B cell (primary cell): Measurements from ENCODE around the gene HPN. TPM values are rescaled to one million over a fixed set of nuclear protein-coding genes. Genes with fewer than 3 reads are reported as not detected.

Source experiments
- ATAC-seq: fragments of 200-7000 bp; cut with Tn5 transposase; one replicate; pipeline ENCODE4 v1.10.0; 2021; ENCODE audit warnings: low read depth, mild to moderate bottlenecking, moderate number of reproducible peaks, moderate library complexity
- CTCF ChIA-PET: fragments of 350-600 bp; sonication (Branson Sonifier 250); formaldehyde crosslinking; loops from one replicate; lab custom pipeline; 2021; ENCODE audit warnings: antibody characterized with exemption, inconsistent platforms; lab: Charles Lee
- POLR2A ChIA-PET: fragments of 350-600 bp; sonication (Branson Sonifier 250); formaldehyde crosslinking; loops from one replicate; lab custom pipeline; 2021; ENCODE audit warnings: antibody characterized with exemption; lab: Charles Lee
- DNase-seq: peaks from one replicate; pipeline ENCODE4 v3.0.0; 2013
- H2AFZ ChIP-seq: 2 replicates; pipeline ENCODE4 v1.6.1; 2012; ENCODE audit warnings: mild to moderate bottlenecking, low read depth, low read length; ENCODE audit not compliant: insufficient read depth, poor library complexity, severe bottlenecking
- H3K27ac ChIP-seq, 2 donors: 1 replicate in 1 of 2; 2 replicates in 1 of 2; pipeline ENCODE4 v1.5.1; 2012 to 2013; ENCODE audit warnings: low read length in 2 of 2, mild to moderate bottlenecking in 2 of 2, moderate library complexity in 1 of 2
- H3K27me3 ChIP-seq, 4 experiments: fragments of 200-600 bp in 1 of 4; sonication (generic) in 1 of 4; replicated peaks in 1 of 4; 1 replicate in 2 of 4; 2 replicates in 2 of 4; pipeline versions ENCODE4 v1.6.1 to v1.7.0; 2013 to 2016; ENCODE audit warnings: low read length in 3 of 4, mild to moderate bottlenecking in 2 of 4, mixed read lengths in 1 of 4, moderate library complexity in 1 of 4; ENCODE audit not compliant: insufficient read depth in 4 of 4, control insufficient read depth in 3 of 4; ENCODE audit errors: control extremely low read depth in 1 of 4
- H3K36me3 ChIP-seq, 2 experiments: replicated peaks in 1 of 2; 1 replicate in 1 of 2; 2 replicates in 1 of 2; pipeline versions ENCODE4 v1.6.1 to v1.7.1; 2013; ENCODE audit warnings: low read length in 1 of 2; ENCODE audit not compliant: insufficient read depth in 2 of 2, control insufficient read depth in 1 of 2; ENCODE audit errors: control extremely low read depth in 1 of 2, extremely low read depth in 1 of 2
- H3K4me1 ChIP-seq, 2 donors: fragments of 200-600 bp in 1 of 2; sonication (generic) in 1 of 2; 1 replicate in 1 of 2; 2 replicates in 1 of 2; pipeline versions ENCODE4 v1.5.1 to v1.6.1; 2013 to 2017; ENCODE audit warnings: low read length in 2 of 2; ENCODE audit not compliant: control insufficient read depth in 2 of 2, insufficient read depth in 2 of 2
- H3K4me2 ChIP-seq: replicated peaks from 2 replicates; pipeline ENCODE3; 2012; ENCODE audit warnings: mild to moderate bottlenecking, low read depth, low read length; ENCODE audit not compliant: poor library complexity, severe bottlenecking
- H3K4me3 ChIP-seq, 5 experiments: fragments of 200-600 bp in 1 of 5; sonication (generic) in 1 of 5; 1 replicate in 3 of 5; 2 replicates in 2 of 5; pipeline versions ENCODE4 v1.5.1 to v1.7.0; 2011 to 2016; ENCODE audit warnings: low read length in 4 of 5, mild to moderate bottlenecking in 4 of 5, low read depth in 2 of 5, control low read depth in 1 of 5, moderate library complexity in 1 of 5; ENCODE audit not compliant: insufficient read depth in 1 of 5; ENCODE audit errors: control extremely low read depth in 1 of 5, extremely low read depth in 1 of 5
- H3K79me2 ChIP-seq: fragments of 200-600 bp; sonication (generic); one replicate; pipeline ENCODE4 v1.6.0; 2016; ENCODE audit warnings: low read length; ENCODE audit not compliant: control insufficient read depth, insufficient read depth
- H3K9ac ChIP-seq: fragments of 200-600 bp; sonication (generic); 2 replicates; pipeline ENCODE4 v1.6.1; 2017; ENCODE audit warnings: mild to moderate bottlenecking, low read length, moderate library complexity
- H3K9me3 ChIP-seq, 3 donors: one replicate each; pipeline versions ENCODE4 v1.6.1 to v1.7.1; 2013; ENCODE audit warnings: low read length in 2 of 3; ENCODE audit not compliant: control insufficient read depth in 2 of 3, insufficient read depth in 1 of 3; ENCODE audit errors: control extremely low read depth in 1 of 3
- H4K20me1 ChIP-seq: 2 replicates; pipeline ENCODE4 v1.6.0; 2012; ENCODE audit warnings: mild to moderate bottlenecking, low read length; ENCODE audit not compliant: insufficient read depth, control insufficient read depth, poor library complexity, severe bottlenecking
- H3K27ac Mint-ChIP-seq: one replicate; pipeline ENCODE4 v1.8.0; 2021; ENCODE audit warnings: mixed read lengths
- H3K27me3 Mint-ChIP-seq: one replicate; pipeline ENCODE4 v1.8.0; 2021; ENCODE audit warnings: mixed read lengths
- H3K4me1 Mint-ChIP-seq: one replicate; pipeline ENCODE4 v1.8.0; 2021; ENCODE audit warnings: mixed read lengths
- H3K4me3 Mint-ChIP-seq: one replicate; pipeline ENCODE4 v1.8.0; 2021; ENCODE audit warnings: mixed read lengths
- H3K9me3 Mint-ChIP-seq: one replicate; pipeline ENCODE4 v1.8.0; 2022; ENCODE audit warnings: mixed read lengths; ENCODE audit not compliant: insufficient read depth
- EZH2 ChIP-seq: IDR thresholded peaks from 2 replicates; pipeline ENCODE4 v1.6.1; 2012; ENCODE audit warnings: borderline replicate concordance, low read depth, mild to moderate bottlenecking, moderate library complexity, low read length; ENCODE audit not compliant: insufficient read depth, poor library complexity, severe bottlenecking
- WGBS: methylation state at CpG from one replicate; pipeline ENCODE4 v1.1.5; 2013; ENCODE audit warnings: missing lambda C conversion rate; ENCODE audit not compliant: insufficient coverage; 5-methylcytosine and 5-hydroxymethylcytosine counted together
- intact Hi-C: fragments of 100-400 bp; cut with micrococcal nuclease; formaldehyde crosslinking; loops from one replicate; pipeline ENCODE4 v1.10.0; 2022
- polyA plus RNA-seq: library from polyadenylated mRNA; depleted of rRNA; stranded (reverse); fragments of >200 nt; gene quantifications from 2 replicates; pipeline ENCODE4 v1.2.3, GENCODE V29; 2012
- total RNA-seq, 2 donors: library from RNA; stranded (reverse); fragments of 120-200 nt in 1 of 2; gene quantifications; 1 replicate in 1 of 2; 2 replicates in 1 of 2; pipeline versions ENCODE4 v1.2.3 to v1.2.4, GENCODE V29; 2013 to 2022
- TF ChIP-seq, protein P1 (sequence below): fragments of 200-600 bp; IDR thresholded peaks from one replicate; pipeline ENCODE4 v1.8.0; 2022; ENCODE audit warnings: antibody characterized with exemption, mild to moderate bottlenecking

HPN gene
- total and polyA plus RNA-seq, 2 donors (not counting 1 experiment from before 2014, with no cell fraction given): 0.30 TPM; not detected in 1

DNA sequence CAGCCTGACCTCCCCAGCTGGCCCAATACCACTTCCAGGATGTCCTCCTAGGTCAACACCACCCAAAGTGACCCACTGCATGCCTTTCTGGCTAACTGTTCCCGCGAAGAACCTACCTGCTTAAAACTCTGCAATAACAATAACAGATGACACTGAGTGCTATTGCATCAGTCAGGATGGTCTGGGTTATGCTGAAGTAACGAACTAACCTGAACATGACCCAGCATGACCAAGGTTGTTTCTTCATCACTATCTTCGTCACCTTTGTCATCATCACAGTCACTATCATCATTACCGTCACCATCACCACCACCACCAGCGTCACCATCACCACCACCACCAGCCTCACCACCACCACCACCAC, 63.5 kb downstream of the HPN start:
- no peak overlapping the region for H3K27ac Mint-ChIP-seq
- intact Hi-C loops: no loop called here
- no peak for ATAC-seq

GRCh38 chr19:35105411-35106290, 64.1 kb downstream of the HPN start:
- H3K9me3 ChIP-seq: peaks cover 0 to 12% (median 0%) of the 10 kb centered on the region in 3 donors
- H3K27ac ChIP-seq: no peak overlapping the region
- ChIA-PET POLR2A (no interaction called here), CTCF (interaction anchor here (1.1 kb wide), 1 partner anchor 9 kb away, joined by 3 read pairs; no protein-coding TSS in a partner anchor)
- intact Hi-C loops: no loop called here
- H2AFZ ChIP-seq: no peak overlapping the region
- H3K9me3 Mint-ChIP-seq: no peaks in the 10 kb centered on the region
- ATAC-seq: no peak
- H3K4me3 ChIP-seq: no peak overlapping the region
- peaks cover 0 to 6% (median 0%) of the 10 kb centered on the region in 4 experiments for H3K27me3 ChIP-seq
- TF ChIP-seq, protein P1, sequence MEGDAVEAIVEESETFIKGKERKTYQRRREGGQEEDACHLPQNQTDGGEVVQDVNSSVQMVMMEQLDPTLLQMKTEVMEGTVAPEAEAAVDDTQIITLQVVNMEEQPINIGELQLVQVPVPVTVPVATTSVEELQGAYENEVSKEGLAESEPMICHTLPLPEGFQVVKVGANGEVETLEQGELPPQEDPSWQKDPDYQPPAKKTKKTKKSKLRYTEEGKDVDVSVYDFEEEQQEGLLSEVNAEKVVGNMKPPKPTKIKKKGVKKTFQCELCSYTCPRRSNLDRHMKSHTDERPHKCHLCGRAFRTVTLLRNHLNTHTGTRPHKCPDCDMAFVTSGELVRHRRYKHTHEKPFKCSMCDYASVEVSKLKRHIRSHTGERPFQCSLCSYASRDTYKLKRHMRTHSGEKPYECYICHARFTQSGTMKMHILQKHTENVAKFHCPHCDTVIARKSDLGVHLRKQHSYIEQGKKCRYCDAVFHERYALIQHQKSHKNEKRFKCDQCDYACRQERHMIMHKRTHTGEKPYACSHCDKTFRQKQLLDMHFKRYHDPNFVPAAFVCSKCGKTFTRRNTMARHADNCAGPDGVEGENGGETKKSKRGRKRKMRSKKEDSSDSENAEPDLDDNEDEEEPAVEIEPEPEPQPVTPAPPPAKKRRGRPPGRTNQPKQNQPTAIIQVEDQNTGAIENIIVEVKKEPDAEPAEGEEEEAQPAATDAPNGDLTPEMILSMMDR: no peak
- TF ChIP-seq EZH2: no peak
- no peak overlapping the region for H3K27ac Mint-ChIP-seq
- H3K27me3 Mint-ChIP-seq: peaks cover 6% of the 10 kb centered on the region
- DNase-seq: no peak
- no peaks in the 10 kb centered on the region for H4K20me1 ChIP-seq
- no peak overlapping the region for H3K9ac ChIP-seq
- no peaks in the 10 kb centered on the region for H3K4me1 Mint-ChIP-seq
- H3K4me2 ChIP-seq: no peak overlapping the region
- no peaks in the 10 kb centered on the region for H3K79me2 ChIP-seq
- 92% methylated on average over 29 of the region's 30 CpGs for WGBS
- no peak overlapping the region for H3K4me3 Mint-ChIP-seq
- H3K4me1 ChIP-seq: no peaks in the 10 kb centered on the region
- H3K36me3 ChIP-seq: no peaks in the 10 kb centered on the region

More for the DNA sequence above, 63.5 kb downstream of the HPN start:
- peaks cover 4% of the 10 kb centered on the region for H3K27me3 Mint-ChIP-seq
- 96% methylated on average over 6 of the region's 6 CpGs for WGBS
- Histone ChIP-seq H2AFZ (no peak overlapping the region), H3K4me3 (no peak overlapping the region), H3K79me2 (no peaks in the 10 kb centered on the region), H4K20me1 (no peaks in the 10 kb centered on the region), H3K27ac (no peak overlapping the region), H3K9ac (no peak overlapping the region), H3K27me3 (peaks cover 0 to 4% (median 0%) of the 10 kb centered on the region in 4 experiments), H3K4me1 (no peaks in the 10 kb centered on the region), H3K36me3 (no peaks in the 10 kb centered on the region), H3K9me3 (peaks cover 0 to 12% (median 0%) of the 10 kb centered on the region in 3 donors), H3K4me2 (no peak overlapping the region)
- DNase-seq: no peak
- POLR2A ChIA-PET: no interaction called here
- H3K9me3 Mint-ChIP-seq: no peaks in the 10 kb centered on the region
- H3K4me1 Mint-ChIP-seq: no peaks in the 10 kb centered on the region
- TF ChIP-seq, protein P1: no peak
- no peak for TF ChIP-seq EZH2
- CTCF ChIA-PET: no interaction called here
- H3K4me3 Mint-ChIP-seq: no peak overlapping the region
